OCI-M1 (cell line): ENCODE measurements around the gene CALCOCO2.

Experiments used
- DNase-seq: peaks from one replicate; lab custom pipeline; 2025; lab: John Stamatoyannopoulos, UW

CALCOCO2 gene

DNA sequence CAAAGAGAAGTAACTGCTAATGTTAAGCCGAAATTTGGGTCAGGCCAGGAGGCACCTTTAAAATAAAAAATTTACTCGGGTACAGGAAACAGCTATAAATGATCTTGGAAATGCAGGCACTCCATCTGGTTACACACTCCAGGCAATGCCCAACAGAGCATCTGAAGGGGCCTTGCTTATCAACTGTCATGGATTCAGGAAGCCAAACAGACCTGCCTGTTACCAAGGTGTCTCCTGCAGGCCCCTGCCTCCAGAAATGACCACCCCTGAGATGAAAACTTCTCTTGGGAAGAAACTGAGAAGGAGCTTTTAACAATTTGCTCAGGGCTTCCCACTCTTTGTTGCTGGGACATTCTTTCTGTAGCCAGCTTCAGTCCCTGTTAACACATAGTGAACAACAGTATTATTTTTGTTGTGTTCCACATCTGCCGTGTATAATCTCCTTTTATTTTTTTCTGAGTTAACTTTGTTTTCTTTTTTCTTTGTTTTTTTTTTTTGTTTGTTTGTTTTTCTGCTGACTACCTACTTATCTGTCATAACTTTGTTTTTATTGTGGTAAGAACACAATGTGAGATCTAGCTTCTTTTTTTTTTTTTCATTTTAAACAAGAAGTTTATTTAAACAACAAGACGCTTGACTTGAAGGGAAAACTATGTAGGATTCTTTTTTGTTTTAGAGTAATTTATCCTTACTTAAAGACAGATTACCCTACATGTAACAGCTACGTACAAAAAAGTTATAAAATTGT is 43.0 kb downstream of the CALCOCO2 start:
- DNase-seq, result no peak

DNA sequence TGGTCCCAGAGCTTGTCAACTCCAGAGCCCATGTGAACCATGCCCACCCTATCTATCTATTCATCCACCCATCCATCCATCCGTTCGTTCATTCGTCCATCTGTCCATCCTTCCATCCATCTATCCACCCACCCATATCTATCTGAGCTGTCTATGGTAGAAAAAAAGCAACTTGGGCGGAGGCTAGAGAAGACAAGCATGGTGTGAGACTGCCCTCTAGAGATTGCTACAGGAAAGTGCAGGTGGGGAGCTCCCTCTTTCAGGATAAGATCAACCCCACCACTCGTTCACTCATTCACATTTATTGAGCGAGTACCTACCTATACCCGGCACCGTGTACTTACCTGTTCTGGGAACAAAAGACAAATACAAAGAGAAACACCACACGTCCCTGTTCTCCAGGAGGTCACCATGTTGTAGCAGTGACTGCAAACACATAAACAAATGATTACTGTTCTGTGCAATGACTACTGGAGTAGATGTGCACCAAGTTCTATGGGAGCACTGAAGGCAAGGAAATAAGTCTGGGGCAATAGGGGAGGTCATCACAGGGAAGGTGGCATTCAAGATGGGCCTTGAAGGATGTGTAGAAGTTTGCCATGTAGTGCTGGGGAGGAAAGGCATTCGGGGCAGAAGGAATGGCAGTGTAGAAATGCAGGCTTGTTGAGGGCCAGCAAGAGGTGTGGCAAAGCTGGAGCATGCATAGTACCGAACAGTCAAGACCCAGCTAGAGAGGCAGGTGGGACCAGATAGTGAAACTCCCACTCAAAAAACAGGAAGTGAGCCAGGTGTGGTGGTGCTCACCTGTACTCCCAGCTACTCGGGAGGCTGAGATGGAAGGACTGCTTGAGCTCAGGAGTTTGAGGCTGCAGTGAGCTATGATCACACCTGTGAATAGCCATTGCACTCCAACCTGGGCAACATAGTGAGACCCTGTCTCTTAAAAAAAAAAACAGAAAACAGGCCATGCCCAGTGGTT is 48.4 kb downstream of the CALCOCO2 start:
- DNase-seq, result peak; percentile 85

DNA sequence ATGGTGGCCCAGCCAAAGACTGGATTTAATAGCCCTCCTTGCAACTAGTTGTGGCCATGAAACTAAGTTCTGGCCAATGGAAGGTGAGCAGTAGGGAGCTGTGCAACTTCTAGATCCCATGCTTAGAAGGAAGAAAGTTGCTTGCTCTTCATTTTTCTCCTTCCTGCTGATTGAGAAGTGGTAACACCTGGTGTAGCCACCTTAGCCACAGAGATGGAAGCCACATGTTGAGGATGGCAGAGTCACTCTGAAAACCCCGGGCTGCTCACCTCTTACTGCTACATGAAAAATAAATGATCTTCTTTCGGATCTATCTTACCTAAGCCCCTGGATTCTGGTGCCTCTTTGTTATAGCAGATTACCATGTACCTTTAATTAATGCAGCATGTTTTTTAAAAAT is 51.4 kb downstream of the CALCOCO2 start:
- DNase-seq, result no peak

DNA sequence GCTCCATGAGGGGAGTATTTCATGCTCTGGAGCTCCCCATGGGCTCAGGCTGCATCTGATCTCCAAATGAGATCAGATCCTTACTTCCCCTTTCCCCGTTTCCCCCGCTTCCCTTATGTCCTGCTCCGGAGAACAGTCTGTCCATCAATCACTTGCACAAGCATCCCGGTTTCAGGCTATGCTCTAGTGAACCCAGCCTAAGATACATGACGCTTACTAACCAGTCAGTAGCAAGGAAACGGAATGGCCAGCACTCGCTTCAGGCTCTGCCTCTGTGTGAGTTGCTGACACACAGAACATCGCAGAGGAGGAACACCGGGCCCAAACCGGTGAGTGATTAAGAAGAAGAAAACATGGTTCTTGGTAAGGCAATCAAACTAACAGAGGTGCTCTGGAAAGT is 52.3 kb downstream of the CALCOCO2 start:
- no peak for DNase-seq

DNA sequence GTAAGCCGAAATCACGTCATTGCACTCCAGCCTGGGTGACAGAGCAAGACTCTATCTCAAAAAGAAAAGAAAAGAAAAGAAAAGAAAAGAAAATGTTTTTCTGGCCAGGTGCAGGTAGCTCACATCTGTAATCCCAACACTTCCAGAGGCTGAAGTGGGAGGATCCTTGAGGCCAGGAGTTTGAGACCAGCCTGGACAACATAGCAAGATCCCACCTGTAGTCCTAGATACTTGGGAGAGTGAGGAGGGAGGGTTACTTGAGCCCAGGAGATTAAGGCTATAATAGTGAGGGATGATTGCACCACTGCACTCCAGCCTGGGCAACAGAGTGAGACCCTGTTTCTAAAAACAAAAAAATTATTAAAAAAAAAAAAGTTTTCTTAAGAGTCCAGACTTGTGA is 59.3 kb downstream of the CALCOCO2 start:
- no peak for DNase-seq

DNA sequence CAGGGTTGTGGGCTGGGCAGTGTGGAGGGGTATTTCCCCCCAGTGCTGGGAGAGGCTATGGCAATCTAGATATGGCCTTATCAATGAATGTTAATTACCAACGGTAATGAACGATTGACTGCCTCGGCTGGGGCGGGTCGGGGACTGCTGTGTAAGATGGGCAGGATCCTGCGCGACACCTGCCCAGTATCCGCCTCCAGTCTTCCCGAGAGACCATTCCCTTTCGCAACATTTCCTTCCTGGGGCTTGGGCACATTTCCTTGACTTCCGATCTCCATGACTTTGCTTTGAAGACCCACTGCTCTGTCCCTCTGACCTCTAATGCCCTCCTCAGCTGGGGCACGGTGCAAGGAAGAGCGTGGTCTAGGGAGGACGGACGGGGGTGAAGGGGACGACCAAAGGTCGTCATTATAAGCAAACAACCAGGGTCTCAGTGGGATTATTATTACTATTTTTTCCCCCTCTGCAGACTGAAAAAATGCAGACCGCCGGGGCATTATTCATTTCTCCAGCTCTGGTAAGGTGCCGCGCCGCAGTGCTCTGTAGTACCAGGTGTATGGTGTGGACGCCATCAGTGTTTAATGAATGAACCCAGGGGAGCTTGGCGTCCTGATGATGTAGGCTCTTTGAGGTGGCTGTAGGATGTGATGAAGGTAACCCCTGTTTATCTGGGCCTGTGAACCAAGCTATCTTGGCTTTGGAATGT is 62.3 kb downstream of the CALCOCO2 start:
- no peak for DNase-seq

DNA sequence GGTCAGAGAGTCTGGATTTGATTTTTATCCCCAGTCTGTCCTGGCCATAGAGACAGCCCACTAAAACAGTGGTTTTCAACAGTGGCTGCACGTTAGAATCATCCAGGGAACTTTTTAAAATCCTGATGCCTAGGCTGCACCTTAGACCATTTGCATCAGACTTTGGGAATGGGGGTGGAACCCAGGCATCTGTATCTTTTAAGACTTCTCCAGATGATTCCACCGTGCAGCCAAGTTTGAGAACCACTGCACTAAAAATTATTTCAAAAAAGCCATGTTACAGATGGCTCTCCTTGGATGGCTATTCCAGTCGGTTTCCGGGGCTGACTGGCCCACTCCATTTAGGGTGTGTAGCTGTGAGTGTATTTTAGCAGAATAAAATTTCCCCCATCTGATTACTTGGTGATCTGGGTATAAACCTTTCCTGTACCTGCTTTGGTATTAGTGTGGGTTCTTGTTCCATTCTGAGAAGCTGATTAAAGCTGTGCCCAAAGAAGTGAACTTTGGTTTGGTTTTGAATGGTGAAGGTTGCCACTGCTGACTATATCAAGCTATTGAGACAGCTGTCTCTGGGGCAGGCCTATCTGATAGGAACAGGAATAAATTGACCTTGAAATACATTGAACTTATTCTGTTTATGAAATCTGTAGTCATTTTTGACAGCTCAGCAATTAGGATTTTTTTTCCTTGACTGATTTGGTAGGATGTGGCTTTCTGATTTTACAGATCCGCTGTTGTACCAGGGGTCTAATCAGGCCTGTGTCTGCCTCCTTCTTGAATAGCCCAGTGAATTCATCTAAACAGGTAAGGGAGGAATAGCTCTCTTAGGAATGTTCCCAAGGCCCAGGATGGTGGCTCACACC is 63.0 kb downstream of the CALCOCO2 start:
- no peak for DNase-seq

DNA sequence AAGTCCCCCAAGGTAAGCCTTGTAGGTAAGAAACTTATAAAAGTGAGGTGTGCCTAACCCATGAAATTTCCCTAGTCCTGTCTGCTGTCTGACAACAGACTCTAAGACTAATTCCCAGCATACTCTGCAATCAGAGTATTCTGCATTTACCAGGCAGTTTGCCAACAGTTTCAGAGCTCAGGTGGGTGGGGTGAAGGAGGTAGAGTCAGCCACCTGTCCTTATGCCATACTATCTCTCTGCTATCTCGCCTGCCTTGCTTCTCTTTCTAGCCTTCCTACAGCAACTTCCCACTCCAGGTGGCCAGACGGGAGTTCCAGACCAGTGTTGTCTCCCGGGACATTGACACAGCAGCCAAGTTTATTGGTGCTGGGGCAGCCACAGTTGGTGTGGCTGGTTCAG is 64.1 kb downstream of the CALCOCO2 start:
- no peak for DNase-seq

DNA sequence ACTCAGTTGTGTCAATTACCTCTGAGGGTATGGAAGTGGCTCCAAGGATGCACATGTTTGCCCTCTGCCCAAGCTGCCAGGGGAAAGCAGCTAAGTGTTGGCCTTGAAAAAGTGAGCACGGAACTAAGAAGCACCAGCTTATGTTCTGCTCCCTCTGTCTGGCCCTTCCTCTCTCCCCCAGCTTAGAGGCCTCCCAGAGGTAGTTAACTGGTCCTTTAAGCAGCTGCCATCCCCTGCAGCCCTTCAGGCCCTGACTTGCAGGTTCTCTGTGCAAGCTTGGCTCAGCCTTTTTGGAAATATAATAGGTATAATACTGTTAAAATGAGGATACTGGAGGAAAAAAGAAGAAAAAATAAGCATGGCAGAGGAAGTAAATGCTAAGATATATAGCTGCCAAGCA is 70.4 kb downstream of the CALCOCO2 start:
- DNase-seq, result no peak

DNA sequence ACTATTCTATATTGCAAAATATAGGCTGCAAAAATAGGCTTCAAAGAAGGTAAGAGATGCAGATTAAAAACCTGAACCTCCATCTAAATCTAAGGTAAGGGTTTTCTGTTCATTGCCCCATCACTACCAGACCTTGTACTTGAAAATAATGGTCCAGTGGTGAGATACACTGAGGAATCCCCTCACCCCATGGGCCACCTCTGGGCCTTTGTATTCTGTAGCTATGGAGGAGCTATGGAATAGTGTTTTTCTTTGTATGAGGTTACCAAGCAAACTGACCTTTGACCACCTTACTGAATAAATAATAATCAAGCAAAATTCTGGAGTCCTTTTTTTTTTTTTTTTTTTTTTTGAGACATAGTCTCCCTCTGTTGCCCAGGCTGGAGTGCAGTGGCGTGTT is 72.6 kb downstream of the CALCOCO2 start:
- no peak for DNase-seq

DNA sequence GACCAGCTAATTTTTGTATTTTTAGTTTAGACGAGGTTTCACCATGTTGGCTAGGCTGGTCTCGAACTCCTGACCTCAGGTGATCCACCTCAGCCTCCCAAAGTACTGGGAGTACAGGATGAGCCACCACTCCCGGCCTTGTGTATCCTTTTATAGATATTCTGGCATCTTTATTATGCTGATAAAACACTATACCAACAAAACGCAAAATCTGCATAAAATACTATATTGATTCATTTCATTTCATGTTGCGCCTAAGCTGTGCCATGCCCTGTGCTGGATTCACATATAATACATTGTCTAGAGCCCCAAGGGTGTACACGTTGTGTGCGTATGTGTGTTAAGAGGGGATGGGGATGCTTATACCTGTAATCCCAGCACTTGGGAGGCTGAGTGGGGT is 73.6 kb downstream of the CALCOCO2 start:
- DNase-seq, result no peak

DNA sequence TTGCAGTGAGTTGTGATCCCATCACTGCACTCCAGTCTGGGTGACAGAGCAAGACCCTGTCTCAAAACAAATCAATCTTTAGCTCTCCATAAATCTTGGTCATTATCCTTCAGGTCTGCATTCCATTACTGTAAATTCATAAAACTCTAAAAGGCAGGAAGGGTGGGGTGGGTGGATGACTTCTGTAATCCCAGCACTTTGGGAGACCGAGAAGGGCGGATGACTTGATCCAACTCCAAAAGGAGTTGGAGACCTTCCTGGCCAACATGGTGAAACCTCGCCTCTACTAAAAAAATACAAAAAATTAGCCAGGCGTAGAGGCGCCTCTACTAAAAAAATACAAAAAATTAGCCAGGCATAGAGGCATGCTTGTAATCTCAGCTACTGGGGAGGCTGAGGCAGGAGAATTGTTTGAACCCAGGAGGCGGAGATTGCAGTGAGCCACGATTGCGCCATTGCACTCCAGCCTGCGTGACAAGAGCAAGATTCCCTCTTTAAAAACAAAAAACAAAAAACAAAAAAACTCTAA is 75.2 kb downstream of the CALCOCO2 start:
- DNase-seq, result no peak

DNA sequence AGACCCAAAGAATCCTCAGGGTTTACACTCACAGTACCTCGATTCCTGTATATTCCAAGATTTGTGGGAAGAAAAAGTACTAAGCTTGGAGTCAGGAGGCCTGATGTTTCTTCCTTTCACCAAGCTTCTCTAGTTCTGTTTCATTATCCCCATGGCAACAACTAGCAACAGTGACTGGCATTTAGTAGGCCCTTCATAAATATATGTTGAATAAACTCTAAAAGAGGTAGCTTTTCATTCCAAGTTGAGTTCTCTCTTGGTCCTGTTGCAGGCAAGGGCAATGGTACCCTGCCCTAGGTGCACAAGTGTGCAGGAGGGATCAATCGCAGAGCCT is 76.8 kb downstream of the CALCOCO2 start:
- no peak for DNase-seq

DNA sequence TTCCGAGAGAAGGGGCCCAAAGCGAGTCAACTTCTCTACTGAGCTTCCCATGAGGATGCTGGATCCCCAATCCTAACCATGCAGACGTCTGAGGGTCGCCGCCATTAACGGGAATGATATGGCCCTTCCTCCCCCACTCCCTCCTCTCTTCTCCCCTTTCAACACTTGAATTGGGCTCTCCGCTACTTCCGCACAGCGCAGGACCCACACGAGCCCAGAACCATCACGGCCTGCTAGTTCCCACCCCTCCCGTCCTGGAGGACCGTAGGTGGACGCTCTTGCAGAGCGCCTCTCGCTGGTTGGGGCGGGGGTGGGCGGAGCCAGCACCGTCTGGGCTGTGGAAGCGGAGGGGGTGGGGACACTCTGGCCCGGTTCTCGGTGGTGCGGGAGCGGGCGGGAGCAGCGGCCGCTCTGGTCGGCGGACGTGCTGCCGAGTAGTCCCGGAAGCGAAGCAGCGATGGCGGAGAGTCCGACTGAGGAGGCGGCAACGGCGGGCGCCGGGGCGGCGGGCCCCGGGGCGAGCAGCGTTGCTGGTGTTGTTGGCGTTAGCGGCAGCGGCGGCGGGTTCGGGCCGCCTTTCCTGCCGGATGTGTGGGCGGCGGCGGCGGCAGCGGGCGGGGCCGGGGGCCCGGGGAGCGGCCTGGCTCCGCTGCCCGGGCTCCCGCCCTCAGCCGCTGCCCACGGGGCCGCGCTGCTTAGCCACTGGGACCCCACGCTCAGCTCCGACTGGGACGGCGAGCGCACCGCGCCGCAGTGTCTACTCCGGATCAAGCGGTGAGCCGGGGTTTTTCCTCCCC is 77.4 kb downstream of the CALCOCO2 start, which contains the start of gene UBE2Z:
UBE2Z (plus strand) TSS at position 361 of the 797 bp plus-strand sequence; CDS start at position 458, 97 bp downstream.
- DNase-seq, result peak; percentile 97

DNA sequence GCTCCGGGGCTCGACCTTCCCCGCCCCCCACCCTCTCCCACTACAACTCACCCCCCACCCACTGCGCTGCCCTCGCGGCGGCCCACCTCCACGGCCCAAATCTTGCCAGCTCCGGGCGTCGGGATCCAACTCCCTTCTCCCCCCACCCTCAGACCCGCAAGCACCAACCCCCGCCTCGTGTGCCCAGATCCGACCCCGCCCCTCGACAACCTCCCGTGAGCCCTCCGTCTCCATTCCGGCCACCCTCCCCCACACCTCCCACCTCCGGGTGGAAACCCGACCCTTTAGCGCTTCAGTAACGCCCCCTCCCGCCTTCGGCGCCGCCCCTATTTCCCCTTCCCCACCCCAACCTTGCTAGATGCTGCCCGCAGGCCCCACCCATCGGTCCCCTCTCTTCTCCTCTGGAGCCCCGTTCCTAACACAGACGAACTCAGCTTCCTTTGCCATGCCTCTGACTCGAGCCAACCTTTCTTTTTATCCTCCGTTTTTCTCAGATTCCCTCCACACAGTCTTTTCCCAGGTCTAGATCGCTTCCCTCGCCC is 78.1 kb downstream of the CALCOCO2 start:
- DNase-seq, result peak; percentile 91

DNA sequence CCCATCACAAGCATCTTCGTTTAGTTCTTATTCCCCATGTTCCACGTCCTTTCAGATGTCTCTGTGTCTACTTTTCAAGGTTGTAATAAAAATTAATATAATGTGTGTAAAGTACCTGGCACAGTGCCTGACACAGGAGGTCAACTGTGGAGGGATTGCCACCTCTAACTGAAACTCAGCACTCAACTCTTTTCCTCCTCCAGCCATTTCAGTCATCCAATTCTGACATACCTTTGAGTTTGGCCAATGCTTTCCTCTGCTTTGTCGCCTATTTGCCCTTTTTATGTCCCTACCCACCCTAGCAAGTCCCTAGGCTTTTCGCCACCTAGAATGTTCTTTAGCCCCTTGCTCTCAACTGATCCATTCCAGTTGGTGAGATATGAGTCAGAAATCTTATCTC is 78.9 kb downstream of the CALCOCO2 start:
- DNase-seq, result no peak

DNA sequence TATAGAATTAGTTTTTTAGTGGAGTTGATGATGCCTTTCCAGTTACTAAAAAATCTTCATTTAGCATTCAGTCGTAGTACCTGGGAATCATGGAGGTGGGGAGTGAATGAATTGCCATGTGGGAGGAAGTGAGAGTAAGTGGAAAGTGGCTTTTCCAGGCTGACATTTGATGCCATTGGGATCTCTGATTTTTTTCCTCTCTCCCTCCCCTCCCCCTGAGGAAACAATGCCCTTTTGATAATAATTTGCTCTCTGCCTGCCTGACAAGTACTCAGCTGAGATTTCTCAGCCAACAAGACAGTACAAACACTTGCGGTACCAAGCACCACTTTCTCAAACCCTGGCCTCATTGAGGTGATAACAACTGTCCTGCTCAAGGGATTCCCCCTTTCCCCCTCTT is 79.5 kb downstream of the CALCOCO2 start:
- no peak for DNase-seq

DNA sequence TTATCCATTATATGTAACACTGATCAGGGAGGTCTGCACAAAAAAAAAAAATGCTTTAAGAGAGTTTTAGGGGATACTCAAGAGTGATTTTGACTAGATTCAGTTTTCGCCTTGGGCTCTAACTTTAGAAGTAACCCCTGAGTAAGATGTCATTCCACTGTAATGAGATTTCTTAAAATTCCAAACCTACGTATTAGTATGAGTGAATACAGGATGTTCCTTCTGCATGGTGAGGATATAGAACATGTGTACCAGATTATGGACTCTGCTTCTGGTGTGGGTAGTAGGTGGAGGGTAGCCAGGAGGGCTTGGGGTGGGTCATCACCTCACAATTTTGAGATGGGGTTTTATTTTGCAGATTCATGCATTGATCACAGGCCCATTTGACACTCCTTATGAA is 81.6 kb downstream of the CALCOCO2 start:
- no peak for DNase-seq
